Karpas-422 (cell line): ENCODE data around the gene CRISPLD2. TPM values are rescaled to one million over a fixed set of nuclear protein-coding genes. Genes with fewer than 3 reads are reported as not detected.

Experiments used
- DNase-seq: peaks from one replicate; pipeline ENCODE4 v3.0.0-alpha.2; 2015
- H2AFZ ChIP-seq: fragments of 200-600 bp; sonication (generic); 2 replicates; pipeline ENCODE4 v1.6.1; 2014; ENCODE audit warnings: antibody characterized with exemption, low read length, mixed read lengths
- H3K27ac ChIP-seq: fragments of 200-600 bp; sonication (generic); 2 replicates; pipeline ENCODE4 v1.5.1; 2014; ENCODE audit warnings: mild to moderate bottlenecking, low read length, moderate library complexity
- H3K27me3 ChIP-seq: fragments of 200-600 bp; sonication (generic); 2 replicates; pipeline ENCODE4 v1.6.1; 2014; ENCODE audit warnings: low read length, mixed read lengths
- H3K36me3 ChIP-seq: fragments of 200-600 bp; sonication (generic); 2 replicates; pipeline ENCODE4 v1.6.1; 2014; ENCODE audit warnings: low read length, mixed read lengths; ENCODE audit not compliant: insufficient read depth
- H3K4me1 ChIP-seq: fragments of 200-600 bp; sonication (generic); 2 replicates; pipeline ENCODE4 v1.6.1; 2014; ENCODE audit warnings: mild to moderate bottlenecking, low read length, mixed read lengths
- H3K4me2 ChIP-seq: fragments of 200-600 bp; sonication (generic); 2 replicates; pipeline ENCODE4 v1.6.1; 2014; ENCODE audit warnings: low read length, low read depth, mild to moderate bottlenecking; ENCODE audit not compliant: poor library complexity, severe bottlenecking
- H3K4me3 ChIP-seq: fragments of 200-600 bp; sonication (generic); 2 replicates; pipeline ENCODE4 v1.5.1; 2014; ENCODE audit warnings: mild to moderate bottlenecking, antibody characterized with exemption, low read length, mixed read lengths
- H3K79me2 ChIP-seq: fragments of 200-600 bp; sonication (generic); 2 replicates; pipeline ENCODE4 v1.6.1; 2014; ENCODE audit warnings: mild to moderate bottlenecking, low read length, mixed read lengths
- H3K9ac ChIP-seq: fragments of 200-600 bp; sonication (generic); 2 replicates; pipeline ENCODE4 v1.6.0; 2014; ENCODE audit warnings: low read length
- H3K9me2 ChIP-seq: fragments of 200-600 bp; sonication (generic), shearing (Covaris generic); replicated peaks from 2 replicates; pipeline ENCODE4 v1.6.0; 2014; ENCODE audit warnings: mild to moderate bottlenecking, low read length, moderate library complexity; ENCODE audit not compliant: insufficient read depth
- H3K9me3 ChIP-seq: fragments of 300-700, 200-600 bp; sonication (generic); 2 replicates; pipeline ENCODE4 v1.6.1; 2014; ENCODE audit warnings: low read length, mixed read lengths
- H4K20me1 ChIP-seq: fragments of 200-600 bp; sonication (generic); 2 replicates; pipeline ENCODE4 v1.6.1; 2014; ENCODE audit warnings: mild to moderate bottlenecking, antibody characterized with exemption, low read length, low read depth; ENCODE audit not compliant: insufficient read depth
- total RNA-seq: library from RNA; depleted of rRNA; stranded (reverse); fragments of >200 nt; shearing (Covaris generic); gene quantifications from 2 replicates; pipeline ENCODE4 v1.2.3, GENCODE V29; 2014; ENCODE audit warnings: low replicate concordance

CRISPLD2 gene
- total RNA-seq, 1 experiment from 2014 or later, result not detected

GRCh38 chr16:84859681-84860080 lies 39.9 kb downstream of the CRISPLD2 start:
- Histone ChIP-seq H3K9me2 (no peaks in the 10 kb centered on the region), H3K79me2 (no peaks in the 10 kb centered on the region), H3K4me2 (no peak overlapping the region), H4K20me1 (no peaks in the 10 kb centered on the region), H3K9me3 (no peaks in the 10 kb centered on the region), H3K27ac (no peak overlapping the region), H3K9ac (no peak overlapping the region), H3K4me1 (peaks cover 2% of the 10 kb centered on the region; the same call in 1 of the 2 replicates), H3K4me3 (no peak overlapping the region), H2AFZ (no peak overlapping the region), H3K27me3 (no peaks in the 10 kb centered on the region), H3K36me3 (no peaks in the 10 kb centered on the region)
- no peak for DNase-seq

GRCh38 chr16:84860383-84860782 lies 40.6 kb downstream of the CRISPLD2 start:
- no peaks in the 10 kb centered on the region for H3K27me3 ChIP-seq
- no peaks in the 10 kb centered on the region for H3K36me3 ChIP-seq
- H3K4me2 ChIP-seq, result no peak overlapping the region
- H3K4me3 ChIP-seq, result no peak overlapping the region
- H4K20me1 ChIP-seq, result no peaks in the 10 kb centered on the region
- no peak overlapping the region for H3K27ac ChIP-seq
- no peak overlapping the region for H2AFZ ChIP-seq
- DNase-seq, result no peak
- peaks cover 3% of the 10 kb centered on the region; the same call in 1 of the 2 replicates for H3K4me1 ChIP-seq
- no peaks in the 10 kb centered on the region for H3K9me3 ChIP-seq
- no peak overlapping the region for H3K9ac ChIP-seq
- H3K9me2 ChIP-seq, result no peaks in the 10 kb centered on the region
- no peaks in the 10 kb centered on the region for H3K79me2 ChIP-seq

GRCh38 chr16:84861671-84862070 lies 41.9 kb downstream of the CRISPLD2 start:
- Histone ChIP-seq H3K27me3 (no peaks in the 10 kb centered on the region), H3K4me1 (peaks cover 3% of the 10 kb centered on the region; the same call in 1 of the 2 replicates), H3K79me2 (no peaks in the 10 kb centered on the region), H3K9me2 (no peaks in the 10 kb centered on the region), H3K4me2 (no peak overlapping the region), H3K27ac (no peak overlapping the region), H3K4me3 (no peak overlapping the region), H3K36me3 (no peaks in the 10 kb centered on the region), H3K9ac (no peak overlapping the region), H2AFZ (no peak overlapping the region), H4K20me1 (no peaks in the 10 kb centered on the region), H3K9me3 (no peaks in the 10 kb centered on the region)
- DNase-seq, result no peak

GRCh38 chr16:84862804-84863480 lies 43.2 kb downstream of the CRISPLD2 start:
- H3K79me2 ChIP-seq, result no peaks in the 10 kb centered on the region
- H3K9me3 ChIP-seq, result no peaks in the 10 kb centered on the region
- no peak overlapping the region for H3K4me3 ChIP-seq
- H4K20me1 ChIP-seq, result no peaks in the 10 kb centered on the region
- H3K36me3 ChIP-seq, result no peaks in the 10 kb centered on the region
- H2AFZ ChIP-seq, result no peak overlapping the region
- no peak for DNase-seq
- no peak overlapping the region for H3K27ac ChIP-seq
- H3K4me2 ChIP-seq, result no peak overlapping the region
- H3K4me1 ChIP-seq, result peaks cover 3% of the 10 kb centered on the region; the same call in 1 of the 2 replicates
- no peak overlapping the region for H3K9ac ChIP-seq
- no peaks in the 10 kb centered on the region for H3K9me2 ChIP-seq
- H3K27me3 ChIP-seq, result no peaks in the 10 kb centered on the region

- no peaks in the 10 kb centered on the region for H3K9me2 ChIP-seq
- H3K9ac ChIP-seq, result no peak overlapping the region
- H3K4me3 ChIP-seq, result no peak overlapping the region
- no peak overlapping the region for H3K4me2 ChIP-seq
- no peaks in the 10 kb centered on the region for H3K27me3 ChIP-seq
- H3K27ac ChIP-seq, result no peak overlapping the region
- H2AFZ ChIP-seq, result no peak overlapping the region
- H3K9me3 ChIP-seq, result no peaks in the 10 kb centered on the region
- H3K36me3 ChIP-seq, result no peaks in the 10 kb centered on the region
- peaks cover 3% of the 10 kb centered on the region; the same call in 1 of the 2 replicates for H3K4me1 ChIP-seq
- no peak for DNase-seq
- H4K20me1 ChIP-seq, result no peaks in the 10 kb centered on the region
- H3K79me2 ChIP-seq, result no peaks in the 10 kb centered on the region
Observed at GRCh38 chr16:84863481-84863814, 43.7 kb downstream of the CRISPLD2 start.

GRCh38 chr16:84864326-84864955 lies 44.7 kb downstream of the CRISPLD2 start:
- no peaks in the 10 kb centered on the region for H4K20me1 ChIP-seq
- H3K9me2 ChIP-seq, result no peaks in the 10 kb centered on the region
- H3K27me3 ChIP-seq, result no peaks in the 10 kb centered on the region
- H3K4me2 ChIP-seq, result no peak overlapping the region
- H3K9ac ChIP-seq, result no peak overlapping the region
- no peak for DNase-seq
- H3K79me2 ChIP-seq, result no peaks in the 10 kb centered on the region
- H2AFZ ChIP-seq, result no peak overlapping the region
- no peaks in the 10 kb centered on the region for H3K36me3 ChIP-seq
- H3K9me3 ChIP-seq, result no peaks in the 10 kb centered on the region
- no peak overlapping the region for H3K27ac ChIP-seq
- H3K4me3 ChIP-seq, result no peak overlapping the region
- H3K4me1 ChIP-seq, result peaks cover 3% of the 10 kb centered on the region; the same call in 1 of the 2 replicates

- Histone ChIP-seq H3K4me3 (no peak overlapping the region), H3K9ac (no peak overlapping the region), H4K20me1 (no peaks in the 10 kb centered on the region), H3K27me3 (no peaks in the 10 kb centered on the region), H3K79me2 (no peaks in the 10 kb centered on the region), H2AFZ (no peak overlapping the region), H3K4me2 (no peak overlapping the region), H3K36me3 (no peaks in the 10 kb centered on the region), H3K9me3 (no peaks in the 10 kb centered on the region), H3K4me1 (peaks cover 3% of the 10 kb centered on the region; the same call in 1 of the 2 replicates), H3K27ac (no peak overlapping the region), H3K9me2 (no peaks in the 10 kb centered on the region)
- no peak for DNase-seq
Observed at GRCh38 chr16:84867696-84868095, 47.9 kb downstream of the CRISPLD2 start.

- Histone ChIP-seq H3K4me3 (no peak overlapping the region), H3K27ac (no peak overlapping the region), H3K36me3 (no peaks in the 10 kb centered on the region), H3K9ac (no peak overlapping the region), H3K9me2 (no peaks in the 10 kb centered on the region), H3K9me3 (no peaks in the 10 kb centered on the region), H4K20me1 (no peaks in the 10 kb centered on the region), H3K79me2 (no peaks in the 10 kb centered on the region), H3K27me3 (no peaks in the 10 kb centered on the region), H2AFZ (no peak overlapping the region), H3K4me1 (peaks cover 3% of the 10 kb centered on the region; the same call in 1 of the 2 replicates), H3K4me2 (no peak overlapping the region)
- no peak for DNase-seq
Observed at GRCh38 chr16:84868328-84868727, 48.5 kb downstream of the CRISPLD2 start.
